ENCODE measurements around the gene GPX5.
"Not testable (repeated sequence)": the region's sequence is repeated elsewhere in the genome, so short reads cannot be mapped to it uniquely, and the experiment has no call there.

GPX5 gene, protein sequence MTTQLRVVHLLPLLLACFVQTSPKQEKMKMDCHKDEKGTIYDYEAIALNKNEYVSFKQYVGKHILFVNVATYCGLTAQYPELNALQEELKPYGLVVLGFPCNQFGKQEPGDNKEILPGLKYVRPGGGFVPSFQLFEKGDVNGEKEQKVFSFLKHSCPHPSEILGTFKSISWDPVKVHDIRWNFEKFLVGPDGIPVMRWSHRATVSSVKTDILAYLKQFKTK

DNA sequence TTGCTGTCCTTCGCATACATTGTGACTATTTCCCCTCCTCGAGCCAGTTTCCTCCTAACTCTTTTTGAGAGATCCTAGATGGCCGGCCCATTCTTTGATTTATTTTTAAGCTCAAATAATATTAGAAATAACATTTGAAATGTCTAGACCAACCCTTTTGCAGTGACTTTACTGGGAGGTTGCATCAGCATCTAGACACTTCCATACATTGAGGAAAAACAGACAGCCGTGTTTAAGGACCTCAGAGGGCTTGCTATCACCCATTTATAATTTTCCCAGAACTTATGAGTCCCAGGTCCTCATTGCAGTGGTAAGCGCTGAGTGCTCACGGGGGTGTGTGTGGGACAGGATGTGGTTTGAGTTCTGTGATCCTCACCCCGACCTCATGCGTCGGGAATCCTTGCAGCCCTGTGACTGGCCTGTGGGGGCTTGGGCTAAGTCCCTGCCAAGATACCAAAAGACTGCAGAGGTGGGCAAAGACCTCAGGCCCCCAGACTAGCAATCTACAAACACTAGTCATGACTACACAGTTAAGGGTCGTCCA is at the start of gene GPX5:
TSS of gene GPX5 (plus strand) at position 386 of the 544 bp plus-strand sequence. CDS start at position 519, 133 bp downstream.
- no peak for DNase-seq

DNA sequence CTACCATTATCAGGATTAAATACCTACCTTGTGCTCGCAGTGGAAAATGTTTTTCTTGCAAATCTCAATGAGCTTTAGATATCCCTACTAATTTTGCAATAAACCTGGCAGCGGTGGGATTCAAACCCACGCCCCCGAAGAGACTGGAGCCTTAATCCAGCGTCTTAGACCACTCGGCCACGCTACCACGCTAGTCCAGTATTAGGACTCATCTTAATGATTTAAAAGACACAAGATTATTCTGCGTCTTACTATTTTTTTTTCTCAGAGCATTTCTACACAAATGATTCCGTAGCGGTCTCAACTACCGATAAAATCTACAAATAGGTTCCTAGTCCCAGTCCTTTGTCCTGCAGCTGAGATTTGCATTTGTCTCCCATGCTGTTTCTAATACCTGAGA is 47.2 kb upstream of the GPX5 start:
- DNase-seq: no peak

DNA sequence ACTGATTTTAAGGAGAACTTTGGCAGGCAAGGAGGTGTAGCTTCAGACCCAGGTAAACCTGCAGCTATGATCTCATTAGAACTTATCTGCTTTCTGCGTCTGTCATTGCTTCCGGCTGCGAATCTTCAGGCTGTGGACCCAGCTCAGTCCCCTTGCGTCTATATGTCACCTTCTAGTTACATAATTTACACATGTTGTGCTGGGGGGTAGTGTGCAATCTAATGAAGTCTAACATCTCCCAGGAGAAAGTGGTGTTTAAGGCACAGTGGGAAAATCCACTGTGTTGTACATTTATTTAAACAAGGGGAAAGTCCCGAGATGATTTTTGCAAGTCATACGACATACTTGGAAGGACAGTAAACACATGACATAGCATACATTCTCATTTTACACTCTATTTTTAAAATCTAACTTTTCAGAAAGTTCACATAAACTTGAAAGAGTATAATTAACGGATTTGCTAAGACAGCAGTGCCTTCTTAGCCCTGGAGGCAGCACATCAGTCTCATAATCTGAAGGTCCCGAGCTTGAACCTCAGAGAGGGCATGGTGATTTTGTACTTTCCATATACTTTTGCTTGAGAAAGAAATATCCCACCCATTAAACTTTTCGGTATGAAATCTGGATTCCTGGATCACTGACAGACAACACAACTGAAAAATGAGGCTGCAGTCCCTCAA is 45.3 kb upstream of the GPX5 start:
- DNase-seq: no peak

DNA sequence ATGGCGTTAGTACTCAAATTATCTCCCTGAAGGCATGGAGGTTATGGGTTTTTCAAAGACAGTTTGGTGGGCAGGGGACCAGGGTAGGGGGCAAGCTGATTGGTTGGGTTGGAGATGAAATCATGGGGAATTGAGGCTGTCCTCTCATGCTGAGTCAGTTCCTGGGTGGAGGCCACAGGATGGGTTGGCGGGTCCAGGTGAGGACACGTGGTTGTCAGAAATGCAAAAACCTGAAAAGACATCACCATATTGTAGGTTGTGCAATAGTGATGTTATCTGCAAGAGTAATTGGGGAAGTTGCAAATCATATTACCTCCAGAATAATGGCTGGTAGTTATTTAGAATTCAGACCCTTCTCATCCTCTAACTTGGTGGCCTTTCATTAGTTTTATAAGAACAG is 40.2 kb upstream of the GPX5 start:
- DNase-seq: no peak

GRCh38 chr6:28486533-28486932 is 39.1 kb upstream of the GPX5 start:
- no peak for DNase-seq

DNA sequence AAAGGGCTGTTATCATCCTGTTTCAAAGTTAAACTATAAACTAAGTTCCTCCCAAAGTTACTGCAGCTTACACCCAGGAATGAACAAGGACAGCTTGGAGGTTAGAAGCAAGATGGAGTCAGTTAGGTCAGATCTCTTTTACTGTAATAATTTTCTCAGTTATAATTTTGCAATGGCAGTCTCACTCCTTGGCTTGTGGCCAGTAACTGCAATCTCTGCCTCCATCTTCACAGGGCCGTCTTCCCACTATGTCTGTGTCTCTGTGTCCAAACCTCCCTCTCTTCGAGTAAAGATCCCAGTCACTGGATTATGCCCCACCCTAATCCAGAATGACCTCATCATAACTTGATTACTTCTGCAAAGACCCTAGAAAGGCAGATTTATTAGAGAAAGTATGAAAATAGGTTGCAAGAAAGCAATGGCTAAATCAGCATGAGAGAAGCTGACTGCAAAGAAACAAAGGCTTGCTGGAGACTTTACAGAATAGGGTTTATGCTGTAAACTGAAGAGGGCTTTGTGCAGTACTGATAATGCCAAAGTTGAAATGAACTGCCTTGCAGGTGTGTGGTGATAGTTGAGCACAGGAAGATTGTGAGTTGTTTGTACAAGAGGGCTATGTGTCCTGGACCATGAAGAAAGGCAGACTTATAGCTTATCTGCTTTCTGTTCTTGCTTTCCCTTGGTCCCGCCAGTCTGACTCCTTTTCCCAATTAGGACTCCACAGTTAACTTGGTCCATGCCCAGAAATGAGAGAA is 38.5 kb upstream of the GPX5 start:
- no peak for DNase-seq

DNA sequence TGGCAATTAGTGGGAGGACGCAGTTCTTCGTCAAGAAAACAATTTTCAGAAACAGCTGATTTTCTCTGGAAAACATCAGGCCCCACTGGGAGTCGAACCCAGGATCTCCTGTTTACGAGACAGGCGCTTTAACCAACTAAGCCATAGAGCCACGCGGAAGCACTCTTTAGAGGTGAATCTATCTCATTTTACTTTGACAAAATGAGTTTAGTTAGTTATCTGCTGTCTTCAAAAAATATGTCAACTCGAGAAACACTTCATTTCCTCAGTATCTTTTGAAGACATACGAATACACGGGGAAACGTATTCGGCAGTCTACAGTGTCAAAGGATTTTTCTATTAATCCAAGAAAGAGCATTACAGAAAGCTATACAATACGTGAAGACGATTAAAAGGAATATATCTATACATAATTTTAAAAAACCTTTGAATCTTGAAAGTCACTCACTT is 36.7 kb upstream of the GPX5 start:
- DNase-seq: peak; percentile 15 to 18

- DNase-seq: peak; percentile 33 to 40
These were observed 36.1 kb upstream of the GPX5 start for GRCh38 chr6:28489366-28490204.

DNA sequence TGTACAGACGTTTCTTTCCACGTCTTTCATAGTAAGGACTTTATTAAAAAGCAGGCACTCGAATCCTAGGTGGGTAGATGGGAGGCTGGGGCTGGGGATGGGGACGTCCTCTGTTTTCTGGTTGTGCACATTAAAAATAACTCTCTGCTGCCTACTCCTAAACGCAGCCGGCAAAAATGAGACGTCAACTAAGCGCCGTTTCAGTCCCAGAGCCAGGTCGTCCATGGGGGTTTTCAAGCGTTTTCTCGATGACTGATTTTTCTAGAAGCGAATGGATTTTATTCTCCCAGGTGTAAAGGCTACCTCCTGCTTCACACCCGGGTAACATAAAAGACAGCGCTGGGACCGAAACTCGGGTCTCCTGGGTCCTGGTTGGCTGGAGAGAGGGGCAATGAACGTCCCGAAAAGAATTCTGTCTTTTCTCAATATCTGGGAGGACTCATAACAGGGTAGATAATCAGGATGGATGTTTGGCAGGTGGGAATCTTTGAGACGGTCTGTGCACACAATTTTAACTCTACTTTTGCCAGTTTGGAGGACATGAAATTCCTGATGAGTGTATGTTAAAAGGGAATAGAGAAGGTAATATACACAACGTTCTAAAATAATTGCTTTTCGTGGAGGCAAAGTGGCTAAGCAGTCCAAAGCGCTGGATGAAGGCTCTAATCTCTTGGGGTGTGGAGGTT is 35.3 kb upstream of the GPX5 start:
- DNase-seq: no peak

- DNase-seq: no peak
These were observed 33.7 kb upstream of the GPX5 start for GRCh38 chr6:28491984-28492317.

DNA sequence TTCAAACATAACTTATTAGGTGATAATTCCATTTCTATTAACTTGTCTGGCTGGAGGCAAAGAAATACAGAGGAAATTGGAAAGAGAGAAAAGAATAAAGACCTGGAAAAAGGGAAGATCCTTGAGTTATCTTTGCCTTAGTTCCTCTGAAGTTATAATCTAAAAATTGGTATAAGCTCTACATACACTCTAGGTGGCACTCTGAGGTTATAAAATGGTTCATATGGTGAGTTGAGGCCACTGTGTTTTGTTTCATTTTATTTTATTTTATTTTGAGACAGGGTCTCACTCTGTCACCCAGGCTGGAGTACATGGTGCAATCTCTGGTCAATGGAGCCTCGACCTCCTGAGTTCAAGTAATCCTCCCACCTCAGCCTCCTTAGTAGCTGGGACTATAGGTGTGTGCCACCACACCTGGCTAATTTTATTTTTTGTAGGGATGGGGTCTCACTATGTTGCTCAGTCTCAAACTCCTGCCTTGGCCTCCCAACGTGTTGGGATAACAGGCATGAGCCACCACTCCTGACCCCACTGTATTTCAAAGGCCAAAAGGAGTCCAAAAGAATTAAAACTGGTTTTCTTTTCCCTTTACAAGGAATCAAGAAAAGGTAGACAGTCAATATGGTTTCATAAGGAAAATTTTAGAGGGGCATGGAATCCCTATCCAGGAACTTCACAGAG is 29.4 kb upstream of the GPX5 start:
- DNase-seq: no peak

DNA sequence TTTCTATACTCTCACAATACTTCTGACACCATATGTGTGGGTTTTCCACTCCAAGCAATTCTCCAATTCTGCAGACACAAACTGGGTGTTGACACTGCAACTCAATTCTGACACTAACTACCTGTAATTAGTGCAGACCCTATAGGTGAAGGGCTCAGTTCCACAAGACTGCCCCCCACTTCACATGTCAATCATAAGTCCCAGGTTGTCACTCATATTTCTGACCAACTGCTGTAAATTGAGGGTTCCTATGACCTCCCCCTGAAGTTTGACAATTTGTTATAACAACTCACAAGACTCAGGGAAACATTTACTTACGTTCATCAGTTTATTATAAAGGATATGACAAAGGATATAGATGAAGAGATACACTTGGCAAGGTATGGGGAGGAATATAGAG is 28.4 kb upstream of the GPX5 start:
- DNase-seq: no peak

GRCh38 chr6:28497893-28498292 is 27.8 kb upstream of the GPX5 start:
- DNase-seq: no peak

DNA sequence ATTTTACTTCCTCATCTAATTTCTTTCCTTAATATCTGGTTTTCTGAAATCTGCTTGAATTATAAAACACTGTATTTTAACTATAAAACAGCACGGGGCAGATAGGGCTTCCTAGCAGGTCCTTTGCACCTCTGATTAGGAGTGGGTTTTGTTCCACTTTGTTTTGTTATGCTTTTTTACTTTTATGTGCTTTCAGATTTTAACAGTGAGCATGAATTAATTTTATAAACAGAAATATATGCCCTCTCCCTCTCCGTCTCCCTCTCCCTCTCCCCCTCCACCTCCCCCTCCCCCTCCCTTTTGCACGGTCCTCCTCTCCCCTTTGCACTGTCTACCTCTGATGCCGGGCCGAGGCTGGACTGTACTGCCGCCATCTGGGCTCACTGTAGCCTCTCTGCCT is 24.4 kb upstream of the GPX5 start:
- no peak for DNase-seq

GRCh38 chr6:28502136-28502535 is 23.5 kb upstream of the GPX5 start:
- not testable (repeated sequence) for DNase-seq

GRCh38 chr6:28502709-28503305 is 22.9 kb upstream of the GPX5 start:
- not testable (repeated sequence) for DNase-seq

DNA sequence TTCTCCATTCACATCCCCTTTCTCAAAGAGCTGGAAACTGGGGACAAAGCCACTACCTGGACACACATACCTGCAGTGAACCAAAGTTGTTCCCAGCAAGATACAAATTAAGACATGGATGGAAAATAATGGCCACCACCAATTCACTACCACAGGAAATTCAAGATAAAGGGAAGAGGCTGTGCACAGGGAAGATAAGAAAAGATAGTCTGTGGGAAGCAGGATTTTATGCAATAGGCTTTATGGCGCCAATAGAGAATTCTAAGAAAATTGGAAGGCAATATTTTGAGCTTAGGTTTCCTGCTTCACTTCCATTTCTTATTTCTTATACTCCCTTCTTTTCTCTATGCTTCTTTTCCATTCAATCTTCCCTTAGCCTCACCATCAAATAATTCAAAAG is 19.9 kb upstream of the GPX5 start:
- DNase-seq: no peak

GRCh38 chr6:28506807-28507475 is 18.7 kb upstream of the GPX5 start:
- no peak for DNase-seq

DNA sequence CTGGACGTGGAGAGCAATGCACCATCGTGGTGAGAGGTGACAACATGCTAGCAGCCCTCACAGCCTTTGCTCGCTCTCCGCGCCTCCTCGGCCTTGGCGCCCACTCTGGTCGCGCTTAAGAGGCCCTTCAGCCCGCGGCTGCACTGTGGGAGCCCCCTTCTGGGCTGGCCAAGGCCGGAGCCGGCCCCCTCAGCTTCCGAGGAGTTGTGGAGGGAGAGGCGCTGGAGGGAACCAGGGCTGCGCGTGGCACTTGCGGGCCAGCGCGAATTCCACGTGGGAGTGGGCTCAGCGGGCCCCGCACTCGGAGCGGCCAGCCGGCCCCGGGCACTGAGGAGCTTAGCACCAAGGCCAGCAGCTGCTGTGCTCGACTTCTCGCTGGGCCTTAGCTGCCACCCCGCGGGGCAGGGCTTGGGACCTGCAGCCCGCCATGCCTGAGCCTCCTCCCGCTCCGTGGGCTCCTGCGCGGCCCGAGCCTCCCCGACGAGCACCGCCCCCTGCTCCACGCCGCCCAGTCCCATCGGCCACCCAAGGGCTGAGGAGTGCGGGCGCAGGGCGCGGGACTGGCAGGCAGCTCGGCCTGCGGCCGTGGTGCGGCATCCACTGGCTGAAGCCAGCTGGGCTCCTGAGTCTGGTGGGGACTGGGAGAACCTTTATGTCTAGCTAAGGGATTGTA is 13.9 kb upstream of the GPX5 start:
- DNase-seq: no peak

- not testable (repeated sequence) for DNase-seq
These were observed 13.3 kb upstream of the GPX5 start for GRCh38 chr6:28512387-28512786.
